HL-60 (cell line): Measurements from ENCODE around the gene BCAS3.

Experiments used
- GABPA ChIP-seq: IDR thresholded peaks from 2 replicates; pipeline ENCODE4 v1.6.1; 2012; ENCODE audit warnings: low read depth
- POLR2AphosphoS5 ChIP-seq: IDR thresholded peaks from 2 replicates; pipeline ENCODE4 v1.6.1; 2012; ENCODE audit warnings: low read depth
- TF ChIP-seq, protein P1 (sequence below): IDR thresholded peaks from one replicate; pipeline ENCODE4 v1.5.1; 2011; ENCODE audit warnings: low read length, control low read depth, inconsistent platforms; ENCODE audit not compliant: insufficient read depth
- TF ChIP-seq, protein P2 (sequence below): IDR thresholded peaks from 2 replicates; pipeline ENCODE4 v1.6.1; 2012; ENCODE audit warnings: low read depth; ENCODE audit not compliant: insufficient replicate concordance

DNA sequence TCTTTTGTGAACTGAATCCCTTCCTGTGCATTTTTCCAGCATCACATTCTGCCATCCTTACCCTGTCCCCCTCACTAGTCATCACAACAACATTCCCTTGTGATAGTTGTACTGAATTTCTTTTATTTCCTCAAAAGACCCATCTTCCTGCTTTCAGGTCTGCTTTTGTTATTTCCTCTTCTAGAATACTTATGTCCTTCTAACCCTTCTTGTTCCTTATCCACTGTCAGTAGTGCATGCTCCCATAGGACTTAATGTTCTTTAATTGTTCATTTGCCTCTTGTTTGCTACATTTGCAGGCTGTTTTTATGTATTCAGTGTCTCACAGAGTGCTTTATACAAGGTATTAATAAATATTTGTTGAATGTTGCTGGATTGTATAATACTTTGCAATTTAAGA is 73.0 kb downstream of the BCAS3 start:
- TF ChIP-seq GABPA (no peak), POLR2AphosphoS5 (no peak)
- TF ChIP-seq, protein P1, sequence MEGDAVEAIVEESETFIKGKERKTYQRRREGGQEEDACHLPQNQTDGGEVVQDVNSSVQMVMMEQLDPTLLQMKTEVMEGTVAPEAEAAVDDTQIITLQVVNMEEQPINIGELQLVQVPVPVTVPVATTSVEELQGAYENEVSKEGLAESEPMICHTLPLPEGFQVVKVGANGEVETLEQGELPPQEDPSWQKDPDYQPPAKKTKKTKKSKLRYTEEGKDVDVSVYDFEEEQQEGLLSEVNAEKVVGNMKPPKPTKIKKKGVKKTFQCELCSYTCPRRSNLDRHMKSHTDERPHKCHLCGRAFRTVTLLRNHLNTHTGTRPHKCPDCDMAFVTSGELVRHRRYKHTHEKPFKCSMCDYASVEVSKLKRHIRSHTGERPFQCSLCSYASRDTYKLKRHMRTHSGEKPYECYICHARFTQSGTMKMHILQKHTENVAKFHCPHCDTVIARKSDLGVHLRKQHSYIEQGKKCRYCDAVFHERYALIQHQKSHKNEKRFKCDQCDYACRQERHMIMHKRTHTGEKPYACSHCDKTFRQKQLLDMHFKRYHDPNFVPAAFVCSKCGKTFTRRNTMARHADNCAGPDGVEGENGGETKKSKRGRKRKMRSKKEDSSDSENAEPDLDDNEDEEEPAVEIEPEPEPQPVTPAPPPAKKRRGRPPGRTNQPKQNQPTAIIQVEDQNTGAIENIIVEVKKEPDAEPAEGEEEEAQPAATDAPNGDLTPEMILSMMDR = no peak
- TF ChIP-seq, protein P2, sequence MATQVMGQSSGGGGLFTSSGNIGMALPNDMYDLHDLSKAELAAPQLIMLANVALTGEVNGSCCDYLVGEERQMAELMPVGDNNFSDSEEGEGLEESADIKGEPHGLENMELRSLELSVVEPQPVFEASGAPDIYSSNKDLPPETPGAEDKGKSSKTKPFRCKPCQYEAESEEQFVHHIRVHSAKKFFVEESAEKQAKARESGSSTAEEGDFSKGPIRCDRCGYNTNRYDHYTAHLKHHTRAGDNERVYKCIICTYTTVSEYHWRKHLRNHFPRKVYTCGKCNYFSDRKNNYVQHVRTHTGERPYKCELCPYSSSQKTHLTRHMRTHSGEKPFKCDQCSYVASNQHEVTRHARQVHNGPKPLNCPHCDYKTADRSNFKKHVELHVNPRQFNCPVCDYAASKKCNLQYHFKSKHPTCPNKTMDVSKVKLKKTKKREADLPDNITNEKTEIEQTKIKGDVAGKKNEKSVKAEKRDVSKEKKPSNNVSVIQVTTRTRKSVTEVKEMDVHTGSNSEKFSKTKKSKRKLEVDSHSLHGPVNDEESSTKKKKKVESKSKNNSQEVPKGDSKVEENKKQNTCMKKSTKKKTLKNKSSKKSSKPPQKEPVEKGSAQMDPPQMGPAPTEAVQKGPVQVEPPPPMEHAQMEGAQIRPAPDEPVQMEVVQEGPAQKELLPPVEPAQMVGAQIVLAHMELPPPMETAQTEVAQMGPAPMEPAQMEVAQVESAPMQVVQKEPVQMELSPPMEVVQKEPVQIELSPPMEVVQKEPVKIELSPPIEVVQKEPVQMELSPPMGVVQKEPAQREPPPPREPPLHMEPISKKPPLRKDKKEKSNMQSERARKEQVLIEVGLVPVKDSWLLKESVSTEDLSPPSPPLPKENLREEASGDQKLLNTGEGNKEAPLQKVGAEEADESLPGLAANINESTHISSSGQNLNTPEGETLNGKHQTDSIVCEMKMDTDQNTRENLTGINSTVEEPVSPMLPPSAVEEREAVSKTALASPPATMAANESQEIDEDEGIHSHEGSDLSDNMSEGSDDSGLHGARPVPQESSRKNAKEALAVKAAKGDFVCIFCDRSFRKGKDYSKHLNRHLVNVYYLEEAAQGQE = no peak
